ENCODE measurements around the gene LAMA4. TPM values are rescaled to one million over a fixed set of nuclear protein-coding genes. Genes with fewer than 3 reads are reported as not detected.

LAMA4 gene
- not detected for total RNA-seq

- peak within 1 kb of the TSS; percentile 73 for H3K4me3 Mint-ChIP-seq
- no peaks in the 10 kb centered on the region for H3K36me3 Mint-ChIP-seq
- H3K9me3 Mint-ChIP-seq, result no peaks in the 10 kb centered on the region
- ATAC-seq (ENCODE audit: low read depth), result peak; percentile 59
- POLR2A ChIA-PET, result interaction anchor here (0.7 kb wide), 1 partner anchor 1087 kb away, joined by 3 read pairs; no protein-coding TSS in a partner anchor
- DNase-seq, result peak; percentile 45
- peaks cover 14% of the 10 kb centered on the region for H3K4me1 Mint-ChIP-seq
- H3K27ac Mint-ChIP-seq, result no peak within 1 kb of the TSS
- H3K27me3 Mint-ChIP-seq, result peaks cover 74% of the 10 kb centered on the region
Measured at GRCh38 chr6:112253841-112254816, at the start of gene LAMA4. LAMA4 (minus strand) TSS chr6:112254567; CDS start chr6:112254150, 417 bp downstream.

GRCh38 chr6:112302142-112302705 lies 47.9 kb upstream of the LAMA4 start:
- Mint-ChIP-seq H3K9me3 (no peaks in the 10 kb centered on the region), H3K36me3 (no peaks in the 10 kb centered on the region), H3K27ac (no peak overlapping the region), H3K4me1 (no peaks in the 10 kb centered on the region), H3K4me3 (no peak overlapping the region), H3K27me3 (peaks cover 74% of the 10 kb centered on the region)
- POLR2A ChIA-PET, result no interaction called here
- no peak for DNase-seq
- ATAC-seq (ENCODE audit: low read depth), result no peak

GRCh38 chr6:112300896-112301295 lies 46.5 kb upstream of the LAMA4 start:
- H3K4me1 Mint-ChIP-seq, result no peaks in the 10 kb centered on the region

GRCh38 chr6:112298816-112299281 lies 44.5 kb upstream of the LAMA4 start:
- Mint-ChIP-seq H3K27ac (no peak overlapping the region), H3K36me3 (no peaks in the 10 kb centered on the region), H3K27me3 (peaks cover 70% of the 10 kb centered on the region), H3K9me3 (no peaks in the 10 kb centered on the region), H3K4me1 (no peaks in the 10 kb centered on the region), H3K4me3 (no peak overlapping the region)
- DNase-seq (no peak), ATAC-seq (ENCODE audit: low read depth) (no peak)
- POLR2A ChIA-PET, result no interaction called here

More at GRCh38 chr6:112300896-112301295, 46.5 kb upstream of the LAMA4 start:
- no peak overlapping the region for H3K4me3 Mint-ChIP-seq
- no peak overlapping the region for H3K27ac Mint-ChIP-seq
- peaks cover 75% of the 10 kb centered on the region for H3K27me3 Mint-ChIP-seq
- POLR2A ChIA-PET, result no interaction called here
- H3K36me3 Mint-ChIP-seq, result no peaks in the 10 kb centered on the region
- no peaks in the 10 kb centered on the region for H3K9me3 Mint-ChIP-seq
- DNase-seq, result no peak
- no peak for ATAC-seq (ENCODE audit: low read depth)

GRCh38 chr6:112298021-112298745 lies 43.8 kb upstream of the LAMA4 start:
- H3K27ac Mint-ChIP-seq, result no peak overlapping the region
- no peak for ATAC-seq (ENCODE audit: low read depth)
- H3K27me3 Mint-ChIP-seq, result peaks cover 72% of the 10 kb centered on the region
- no peak for DNase-seq
- no peaks in the 10 kb centered on the region for H3K4me1 Mint-ChIP-seq
- POLR2A ChIA-PET, result no interaction called here
- H3K36me3 Mint-ChIP-seq, result no peaks in the 10 kb centered on the region
- no peaks in the 10 kb centered on the region for H3K9me3 Mint-ChIP-seq
- H3K4me3 Mint-ChIP-seq, result no peak overlapping the region

- no peaks in the 10 kb centered on the region for H3K9me3 Mint-ChIP-seq
- H3K4me3 Mint-ChIP-seq, result no peak overlapping the region
- no peaks in the 10 kb centered on the region for H3K4me1 Mint-ChIP-seq
- no peak for ATAC-seq (ENCODE audit: low read depth)
- H3K27me3 Mint-ChIP-seq, result peaks cover 80% of the 10 kb centered on the region
- POLR2A ChIA-PET, result no interaction called here
- no peaks in the 10 kb centered on the region for H3K36me3 Mint-ChIP-seq
- no peak for DNase-seq
- H3K27ac Mint-ChIP-seq, result no peak overlapping the region
Measured at GRCh38 chr6:112296694-112297093, 42.3 kb upstream of the LAMA4 start.

- no peaks in the 10 kb centered on the region for H3K9me3 Mint-ChIP-seq
- ATAC-seq (ENCODE audit: low read depth) (no peak), DNase-seq (no peak)
- H3K4me3 Mint-ChIP-seq, result no peak overlapping the region
- H3K36me3 Mint-ChIP-seq, result no peaks in the 10 kb centered on the region
- no peaks in the 10 kb centered on the region for H3K4me1 Mint-ChIP-seq
- H3K27me3 Mint-ChIP-seq, result peaks cover 83% of the 10 kb centered on the region
- POLR2A ChIA-PET, result no interaction called here
- H3K27ac Mint-ChIP-seq, result no peak overlapping the region
Measured at GRCh38 chr6:112296122-112296521, 41.8 kb upstream of the LAMA4 start.

- no peaks in the 10 kb centered on the region for H3K9me3 Mint-ChIP-seq
- H3K36me3 Mint-ChIP-seq, result peaks cover 6% of the 10 kb centered on the region
- H3K4me1 Mint-ChIP-seq, result peaks cover 13% of the 10 kb centered on the region
- no peak overlapping the region for H3K4me3 Mint-ChIP-seq
- H3K27me3 Mint-ChIP-seq, result peaks cover 77% of the 10 kb centered on the region
- DNase-seq (no peak), ATAC-seq (ENCODE audit: low read depth) (no peak)
- H3K27ac Mint-ChIP-seq, result no peak overlapping the region
- POLR2A ChIA-PET, result no interaction called here
Measured at GRCh38 chr6:112291161-112291762, 36.9 kb upstream of the LAMA4 start.

- DNase-seq, result no peak
- Mint-ChIP-seq H3K27me3 (peaks cover 68% of the 10 kb centered on the region), H3K4me3 (no peak overlapping the region), H3K4me1 (peaks cover 19% of the 10 kb centered on the region), H3K9me3 (no peaks in the 10 kb centered on the region), H3K27ac (no peak overlapping the region), H3K36me3 (peaks cover 6% of the 10 kb centered on the region)
- no peak for ATAC-seq (ENCODE audit: low read depth)
- POLR2A ChIA-PET, result interaction anchor here (1.4 kb wide), 1 partner anchor 22 kb away, joined by 3 read pairs; no protein-coding TSS in a partner anchor
Measured at GRCh38 chr6:112289038-112289566, 34.7 kb upstream of the LAMA4 start.

- Mint-ChIP-seq H3K27me3 (peaks cover 69% of the 10 kb centered on the region), H3K36me3 (peaks cover 6% of the 10 kb centered on the region), H3K27ac (no peak overlapping the region), H3K9me3 (no peaks in the 10 kb centered on the region), H3K4me3 (no peak overlapping the region), H3K4me1 (peaks cover 19% of the 10 kb centered on the region)
- DNase-seq, result no peak
- ATAC-seq (ENCODE audit: low read depth), result peak; percentile 30
- POLR2A ChIA-PET, result interaction anchor here (1.4 kb wide), 1 partner anchor 23 kb away, joined by 3 read pairs; no protein-coding TSS in a partner anchor
Measured at GRCh38 chr6:112288475-112288874, 34.1 kb upstream of the LAMA4 start.

GRCh38 chr6:112287577-112288225 lies 33.3 kb upstream of the LAMA4 start:
- Mint-ChIP-seq H3K27me3 (peaks cover 71% of the 10 kb centered on the region), H3K36me3 (peaks cover 6% of the 10 kb centered on the region), H3K4me3 (no peak overlapping the region), H3K4me1 (peaks cover 19% of the 10 kb centered on the region), H3K27ac (no peak overlapping the region), H3K9me3 (no peaks in the 10 kb centered on the region)
- no peak for ATAC-seq (ENCODE audit: low read depth)
- POLR2A ChIA-PET, result interaction anchor here (1.4 kb wide), 1 partner anchor 23 kb away, joined by 3 read pairs; no protein-coding TSS in a partner anchor
- DNase-seq, result no peak

GRCh38 chr6:112286500-112287144 lies 32.3 kb upstream of the LAMA4 start:
- H3K27me3 Mint-ChIP-seq, result peaks cover 68% of the 10 kb centered on the region
- POLR2A ChIA-PET, result interaction anchor here (1.6 kb wide), 1 partner anchor 51 kb away, joined by 6 read pairs; no protein-coding TSS in a partner anchor
- no peak overlapping the region for H3K4me3 Mint-ChIP-seq
- H3K9me3 Mint-ChIP-seq, result no peaks in the 10 kb centered on the region
- H3K27ac Mint-ChIP-seq, result no peak overlapping the region
- no peak for ATAC-seq (ENCODE audit: low read depth)
- DNase-seq, result no peak
- H3K4me1 Mint-ChIP-seq, result peaks cover 19% of the 10 kb centered on the region
- peaks cover 6% of the 10 kb centered on the region for H3K36me3 Mint-ChIP-seq

Data from activated naive CD8-positive, alpha-beta T cell treated with anti-CD3 and anti-CD28 coated beads, Interleukin-2, amount 10 ng/mL, durations not matched to agents 7 days and 5 days (primary cell).